Spleen (tissue), 7 donors: ENCODE data around the gene PHACTR1.

ENCODE experiments used
- POLR2A ChIP-seq, 3 donors: fragments of 450-650 bp; IDR thresholded peaks; one replicate each; pipeline ENCODE4 v1.5.1; 2017; ENCODE audit warnings: antibody characterized with exemption in 3 of 3, mild to moderate bottlenecking in 1 of 3
- POLR2AphosphoS5 ChIP-seq, 3 donors: sonication (generic); formaldehyde crosslinking; IDR thresholded peaks; one replicate each; pipeline ENCODE4 v1.5.1; 2017; ENCODE audit warnings: antibody characterized with exemption in 3 of 3
- TF ChIP-seq, protein P1 (sequence below), 11 experiments: fragments of 200-600 bp in 7 of 11; fragments of 450-650 bp in 4 of 11; sonication (generic) in 4 of 11; IDR thresholded peaks in 8 of 11; conservative IDR thresholded peaks in 3 of 11; 1 replicate in 7 of 11; 2 replicates in 4 of 11; pipeline versions ENCODE4 v1.4.0 to v1.8.0; 2016 to 2021; ENCODE audit warnings: antibody characterized with exemption in 11 of 11, inconsistent platforms in 4 of 11, mild to moderate bottlenecking in 1 of 11
- donor health status: DM: no; HTN: no; CAD: no; lungs with moderate emphysema.
- donor health status: DM: no; HTN: no; CAD: no.
- donor health status: DM: no; HTN: no; CAD: no.

DNA sequence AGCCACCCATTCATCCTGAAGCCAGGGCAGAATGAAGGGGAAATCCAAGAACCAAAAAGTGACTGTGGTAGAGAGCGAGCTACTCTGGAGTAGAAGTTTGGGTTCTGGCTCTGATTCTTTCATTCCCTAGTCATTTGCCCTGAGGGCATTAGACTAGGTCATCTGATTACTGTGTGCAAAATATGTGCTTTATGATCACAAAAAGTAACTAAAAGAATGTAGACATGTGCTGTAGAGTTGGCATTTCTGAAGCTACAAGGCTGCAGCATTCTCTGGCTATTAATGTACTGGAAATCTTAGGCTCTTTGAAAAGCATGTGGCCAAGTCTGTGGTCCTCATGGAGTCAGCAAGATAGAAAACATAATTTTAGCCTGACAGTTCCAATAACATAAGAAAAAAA lies 517.6 kb downstream of the PHACTR1 start:
- TF ChIP-seq, protein P1, sequence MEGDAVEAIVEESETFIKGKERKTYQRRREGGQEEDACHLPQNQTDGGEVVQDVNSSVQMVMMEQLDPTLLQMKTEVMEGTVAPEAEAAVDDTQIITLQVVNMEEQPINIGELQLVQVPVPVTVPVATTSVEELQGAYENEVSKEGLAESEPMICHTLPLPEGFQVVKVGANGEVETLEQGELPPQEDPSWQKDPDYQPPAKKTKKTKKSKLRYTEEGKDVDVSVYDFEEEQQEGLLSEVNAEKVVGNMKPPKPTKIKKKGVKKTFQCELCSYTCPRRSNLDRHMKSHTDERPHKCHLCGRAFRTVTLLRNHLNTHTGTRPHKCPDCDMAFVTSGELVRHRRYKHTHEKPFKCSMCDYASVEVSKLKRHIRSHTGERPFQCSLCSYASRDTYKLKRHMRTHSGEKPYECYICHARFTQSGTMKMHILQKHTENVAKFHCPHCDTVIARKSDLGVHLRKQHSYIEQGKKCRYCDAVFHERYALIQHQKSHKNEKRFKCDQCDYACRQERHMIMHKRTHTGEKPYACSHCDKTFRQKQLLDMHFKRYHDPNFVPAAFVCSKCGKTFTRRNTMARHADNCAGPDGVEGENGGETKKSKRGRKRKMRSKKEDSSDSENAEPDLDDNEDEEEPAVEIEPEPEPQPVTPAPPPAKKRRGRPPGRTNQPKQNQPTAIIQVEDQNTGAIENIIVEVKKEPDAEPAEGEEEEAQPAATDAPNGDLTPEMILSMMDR (IDR thresholded peaks at IDR 0.05 in 8 of 11, conservative IDR thresholded peaks at IDR 0.05 in 3 of 11) = no peak
- no peak for TF ChIP-seq POLR2A (IDR thresholded peaks at IDR 0.05)
- no peak for TF ChIP-seq POLR2AphosphoS5 (IDR thresholded peaks at IDR 0.05)
